GM12878 (cell line): ENCODE measurements around the gene ZCCHC2. TPM values are rescaled to one million over a fixed set of nuclear protein-coding genes. Genes with fewer than 3 reads are reported as not detected.
A peak's percentile ranks its signal among the peaks of the same experiment; 100 is the strongest.

ENCODE experiments used
- ATAC-seq: fragments of 200-7000 bp; cut with Tn5 transposase; 3 replicates; pipeline ENCODE4 v1.9.1; 2020; ENCODE audit warnings: mild to moderate bottlenecking, moderate library complexity
- BruUV-seq: library from RNA; stranded (reverse); fragments of 400-500 nt; replicated peaks from 2 replicates; lab custom pipeline; 2021; lab: Mats Ljungman, UMichigan
- CTCF ChIA-PET: fragments of 300-600 bp; sonication (Branson Sonifier 250); formaldehyde crosslinking; extraction: SDS; loops from one replicate; lab custom pipeline; 2021; ENCODE audit warnings: inconsistent platforms; lab: Yijun Ruan, JAX
- POLR2A ChIA-PET: fragments of 350-600 bp; formaldehyde crosslinking; extraction: SDS; loops from one replicate; lab custom pipeline; 2021; ENCODE audit warnings: inconsistent platforms; lab: Charles Lee
- RAD21 ChIA-PET: fragments of 300-600 bp; sonication (Branson Sonifier 250); formaldehyde crosslinking; loops from one replicate; lab custom pipeline; 2023; ENCODE audit warnings: antibody characterized with exemption; ENCODE audit not compliant: unreplicated experiment; lab: Charles Lee
- SMC1A ChIA-PET: fragments of 300-600 bp; sonication (Branson Sonifier 250); formaldehyde crosslinking; loops from one replicate; lab custom pipeline; 2023; ENCODE audit not compliant: unreplicated experiment, uncharacterized antibody; lab: Charles Lee
- DNase-seq: peaks from one replicate; pipeline ENCODE4 v3.0.0-alpha.2; 2011; ENCODE audit warnings: low read depth, low spot score
- FAIRE-seq: peaks from 3 replicates; lab custom pipeline; 2011; peaks lifted over from hg19 to GRCh38; lab: Jason Lieb, UNC
- H2AFZ ChIP-seq: 2 replicates; pipeline ENCODE4 v1.6.0; 2011; ENCODE audit warnings: low read depth, low read length, control low read depth; ENCODE audit not compliant: control insufficient read depth
- H3K27ac ChIP-seq: 2 replicates; pipeline ENCODE4 v1.5.1; 2011; ENCODE audit warnings: control low read depth; ENCODE audit not compliant: control insufficient read depth, insufficient read depth
- H3K27me3 ChIP-seq, 2 experiments: replicated peaks in 1 of 2; 2 replicates each; pipeline versions ENCODE4 v1.6.0 to v1.6.1; 2011; ENCODE audit warnings: low read length in 1 of 2; ENCODE audit not compliant: control insufficient read depth in 2 of 2, insufficient read depth in 2 of 2
- H3K36me3 ChIP-seq, 2 experiments: 2 replicates each; pipeline ENCODE4 v1.5.1; 2011; ENCODE audit warnings: low read length in 1 of 2; ENCODE audit not compliant: control insufficient read depth in 2 of 2, insufficient read depth in 2 of 2
- H3K4me1 ChIP-seq: 2 replicates; pipeline ENCODE4 v1.6.1; 2011; ENCODE audit warnings: mild to moderate bottlenecking, low read length, moderate library complexity, mixed read lengths; ENCODE audit not compliant: control insufficient read depth, insufficient read depth
- H3K4me2 ChIP-seq: 2 replicates; pipeline ENCODE4 v1.6.0; 2011; ENCODE audit warnings: control low read depth; ENCODE audit not compliant: control insufficient read depth, insufficient read depth
- H3K4me3 ChIP-seq: fragments of 200-600 bp; sonication (generic); 2 replicates; pipeline ENCODE4 v1.5.1; 2016
- H3K79me2 ChIP-seq: 2 replicates; pipeline ENCODE4 v1.6.0; 2011; ENCODE audit warnings: low read length; ENCODE audit not compliant: control insufficient read depth, insufficient read depth
- H3K9ac ChIP-seq: 2 replicates; pipeline ENCODE4 v1.8.0; 2011; ENCODE audit warnings: low read length, control low read depth, mixed read lengths; ENCODE audit not compliant: control insufficient read depth, insufficient read depth
- H3K9me3 ChIP-seq: replicated peaks from 3 replicates; pipeline ENCODE4 v1.5.1; 2011; ENCODE audit warnings: mild to moderate bottlenecking, low read length; ENCODE audit not compliant: control insufficient read depth, insufficient read depth
- H4K20me1 ChIP-seq: 2 replicates; pipeline ENCODE4 v1.6.0; 2011; ENCODE audit not compliant: control insufficient read depth, insufficient read depth
- CHD4 ChIP-seq: fragments of 200-600 bp; sonication (generic); IDR thresholded peaks from 2 replicates; pipeline ENCODE4 v1.6.1; 2016; ENCODE audit warnings: mild to moderate bottlenecking
- FOXM1 ChIP-seq: IDR thresholded peaks from 2 replicates; pipeline ENCODE4 v1.6.1; 2012; ENCODE audit warnings: low read depth, mild to moderate bottlenecking, inconsistent platforms, low read length, moderate library complexity
- NFIC ChIP-seq: IDR thresholded peaks from 2 replicates; pipeline ENCODE4 v1.6.1; 2012; ENCODE audit warnings: low read depth, mild to moderate bottlenecking, inconsistent platforms, low read length, moderate library complexity
- WGBS: methylation state at CpG from one replicate; pipeline ENCODE4 v1.1.6; 2016; ENCODE audit warnings: low lambda C conversion rate; ENCODE audit not compliant: insufficient replicate concordance, insufficient coverage; ENCODE audit errors: missing lambda C conversion rate; 5-methylcytosine and 5-hydroxymethylcytosine counted together
- in situ Hi-C: fragments of 300-500 bp; cut with MboI; formaldehyde crosslinking; loops from 9 replicates; pipeline ENCODE4 v1.14.3; 2018; ENCODE audit warnings: mixed read lengths
- intact Hi-C: fragments of 100-400 bp; cut with micrococcal nuclease; formaldehyde crosslinking; loops from one replicate; pipeline ENCODE4 v1.14.2; 2022; ENCODE audit not compliant: unreplicated experiment
- polyA plus RNA-seq, 11 experiments: library from polyadenylated mRNA; depleted of rRNA in 4 of 11; unstranded in 6 of 11; stranded (reverse) in 5 of 11; fragments of >200 nt; fragmentation: Nextera tagmentation in 4 of 11; fragmentation: Illumina TruSeq in 1 of 11; extraction: Ambion mirVana in 4 of 11; extraction: Trizol in 1 of 11; gene quantifications; 1 replicate in 1 of 11; 2 replicates in 10 of 11; pipeline versions ENCODE4 v1.2.1 to v1.2.3, GENCODE V29; 2011 to 2016; ENCODE audit warnings: inconsistent platforms in 2 of 11, missing spikeins in 2 of 11, low read depth in 1 of 11
- total RNA-seq, 4 experiments: library from RNA; depleted of rRNA in 3 of 4; stranded (reverse); fragments of >200 nt in 3 of 4; fragmentation: Illumina TruSeq in 1 of 4; extraction: Trizol in 1 of 4; gene quantifications; 2 replicates each; pipeline versions ENCODE4 v1.2.1 to v1.2.3, GENCODE V29; 2013 to 2021

ZCCHC2 gene
- total and polyA plus RNA-seq, 10 of the 15 experiments (the other 5 are each of a cell fraction or from before 2014, with no cell fraction given): 1.7 to 17.4 (median 8.6) TPM

DNA sequence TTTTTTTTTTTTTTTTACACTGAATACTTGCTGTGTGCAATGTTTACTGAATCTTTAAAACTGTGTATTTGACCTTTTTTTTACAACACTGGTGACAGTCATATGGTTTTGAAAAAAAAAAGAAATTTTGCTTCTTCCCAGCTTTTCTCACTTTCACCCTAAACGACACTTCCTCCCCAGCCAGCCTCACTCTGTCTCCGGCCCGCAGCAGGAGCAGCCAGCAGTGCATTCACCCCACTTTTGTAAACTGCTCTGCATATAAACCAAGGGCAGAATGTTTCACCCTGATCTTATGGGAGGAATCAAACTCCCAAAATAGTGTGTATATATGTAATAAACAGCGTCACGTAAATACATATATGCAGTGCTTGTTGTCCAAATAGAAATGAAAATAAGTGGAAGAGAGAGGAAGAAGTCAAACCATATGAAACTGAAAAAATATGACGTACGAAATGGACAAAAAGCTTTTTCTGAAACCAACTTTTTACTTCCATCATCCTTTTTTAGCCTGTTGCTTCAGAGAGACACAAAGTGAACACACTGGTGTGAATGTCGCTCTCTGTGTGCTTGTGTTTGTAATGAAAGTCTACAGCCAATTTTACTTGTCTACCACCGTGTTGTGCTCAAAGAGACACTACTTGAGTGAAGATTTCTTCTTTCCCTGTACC is 54.2 kb downstream of the ZCCHC2 start:
- CTCF ChIA-PET: interaction anchor here (1.1 to 2.5 kb wide), 5 partner anchors 10 to 405 kb away, joined by 3 to 19 read pairs (median 4); no protein-coding TSS in a partner anchor
- Histone ChIP-seq H3K9me3 (no peaks in the 10 kb centered on the region), H3K79me2 (no peaks in the 10 kb centered on the region), H3K4me3 (no peak overlapping the region), H2AFZ (no peak overlapping the region), H3K27me3 (no peaks in the 10 kb centered on the region), H3K27ac (peak overlapping the region; percentile 42), H3K9ac (no peak overlapping the region), H3K36me3 (peaks cover 12 to 13% of the 10 kb centered on the region in 2 experiments), H4K20me1 (no peaks in the 10 kb centered on the region), H3K4me2 (peak overlapping the region; percentile 51), H3K4me1 (peaks cover 7% of the 10 kb centered on the region)
- RAD21 ChIA-PET: interaction anchor here (1.6 to 1.9 kb wide), 2 partner anchors 9 to 151 kb away, joined by 4 to 7 read pairs; no protein-coding TSS in a partner anchor
- intact Hi-C loops (no loop called here), in situ Hi-C loops (no loop called here)
- SMC1A ChIA-PET: interaction anchor here (1.2 kb wide), 1 partner anchor 863 kb away, joined by 3 read pairs; no protein-coding TSS in a partner anchor
- POLR2A ChIA-PET: interaction anchor here (1.1 kb wide), 1 partner anchor 203 kb away, joined by 3 read pairs; no protein-coding TSS in a partner anchor
- under 1% methylated on average over 9 of the region's 9 CpGs for WGBS
- BruUV-seq: no TSS peak
- TF ChIP-seq CHD4 (no peak), NFIC (0 out of 2 replicates have a peak, but pooled peaks have one; percentile 6)
- ATAC-seq: peak; percentile 56
- DNase-seq: no peak
- FAIRE-seq: peak; percentile 66

DNA sequence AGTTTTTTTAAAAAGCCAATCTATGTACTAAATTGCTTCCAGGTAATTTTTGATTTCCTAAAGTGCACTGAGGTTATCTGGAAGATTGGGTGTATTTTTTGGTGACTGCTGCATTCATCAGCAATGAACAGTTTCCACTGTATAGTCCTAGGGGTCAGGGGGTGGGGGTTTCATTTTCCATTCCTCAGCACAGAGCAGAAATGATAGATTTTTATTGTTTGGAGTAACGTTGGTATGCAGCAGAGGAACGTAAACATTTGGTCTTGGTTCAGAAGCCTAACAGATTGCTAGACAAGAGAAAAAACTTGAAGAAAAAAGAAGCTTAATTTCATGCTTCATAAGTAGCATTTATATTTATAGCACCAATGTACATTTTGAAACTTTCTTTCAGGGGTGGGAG is 54.9 kb downstream of the ZCCHC2 start:
- 0 out of 2 replicates have a peak, but pooled peaks have one; percentile 7 for TF ChIP-seq NFIC
- no peak for TF ChIP-seq FOXM1
- TF ChIP-seq, all 136 proteins: peak for 1
- Histone ChIP-seq H3K79me2 (no peaks in the 10 kb centered on the region), H3K27me3 (no peaks in the 10 kb centered on the region), H3K27ac (peak overlapping the region; percentile 42; the same call in 1 of the 2 replicates), H3K4me3 (no peak overlapping the region), H4K20me1 (no peaks in the 10 kb centered on the region), H3K9ac (no peak overlapping the region), H3K9me3 (no peaks in the 10 kb centered on the region), H3K4me1 (peaks cover 7% of the 10 kb centered on the region), H3K36me3 (peaks cover 10 to 13% of the 10 kb centered on the region in 2 experiments; a peak in 3 of 4 replicates), H3K4me2 (peak overlapping the region; percentile 44), H2AFZ (no peak overlapping the region)
- DNase-seq (no peak), FAIRE-seq (no peak), ATAC-seq (no peak)
- ChIA-PET CTCF (interaction anchor here (0.6 to 2.5 kb wide), 7 partner anchors 9 to 405 kb away, joined by 3 to 19 read pairs (median 4); no protein-coding TSS in a partner anchor), POLR2A (interaction anchor here (1.1 kb wide), 1 partner anchor 204 kb away, joined by 3 read pairs; no protein-coding TSS in a partner anchor), SMC1A (interaction anchor here (1.1 to 1.7 kb wide), 7 partner anchors 9 to 862 kb away, joined by 3 to 7 read pairs (median 4); no protein-coding TSS in a partner anchor), RAD21 (interaction anchor here (1.6 to 1.9 kb wide), 2 partner anchors 8 to 152 kb away, joined by 4 to 7 read pairs; no protein-coding TSS in a partner anchor)
- in situ Hi-C loops: no loop called here
- no TSS peak for BruUV-seq
- WGBS: 6% methylated on average over 2 of the region's 2 CpGs
- intact Hi-C loops: no loop called here
